ENCODE data around the gene UBTD2.

The UBTD2 gene

DNA sequence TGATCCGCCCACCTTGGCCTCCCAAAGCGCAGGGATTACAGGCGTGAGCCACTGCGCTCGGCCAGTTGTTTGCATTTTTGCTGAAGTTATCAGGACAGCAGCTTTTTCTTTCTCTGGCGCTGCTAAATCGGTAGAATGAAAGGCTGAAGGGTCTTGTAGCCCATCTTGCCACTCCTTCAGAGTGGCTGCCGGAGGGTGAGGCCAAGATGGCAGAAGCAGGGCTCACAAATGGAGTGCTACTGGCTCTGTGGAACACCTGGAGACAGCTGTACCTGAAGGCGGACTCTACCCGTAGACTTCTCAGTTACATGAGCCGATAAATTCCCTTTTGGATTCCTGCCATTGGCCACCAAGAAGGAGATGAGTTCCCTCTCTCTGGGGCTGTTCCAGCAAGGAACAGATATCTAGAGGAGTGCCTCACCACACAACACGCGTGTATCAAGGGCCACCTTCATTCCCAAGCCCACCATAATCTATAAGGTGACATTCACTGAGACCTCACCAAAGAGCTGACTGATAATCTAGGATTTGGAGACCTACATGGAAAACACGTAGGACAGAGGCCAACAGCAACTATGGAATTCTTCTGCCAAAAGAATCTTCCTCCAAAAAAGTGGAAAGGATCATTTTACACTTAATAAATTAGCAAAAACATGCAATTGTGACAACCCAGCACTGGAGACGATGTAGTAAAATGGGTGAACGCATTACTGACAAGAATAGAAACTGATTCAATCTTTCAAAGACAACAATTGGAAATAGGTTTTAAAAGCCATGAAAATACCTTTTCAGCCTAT is 117.3 kb downstream of the UBTD2 start:
- FAIRE-seq = no peak

DNA sequence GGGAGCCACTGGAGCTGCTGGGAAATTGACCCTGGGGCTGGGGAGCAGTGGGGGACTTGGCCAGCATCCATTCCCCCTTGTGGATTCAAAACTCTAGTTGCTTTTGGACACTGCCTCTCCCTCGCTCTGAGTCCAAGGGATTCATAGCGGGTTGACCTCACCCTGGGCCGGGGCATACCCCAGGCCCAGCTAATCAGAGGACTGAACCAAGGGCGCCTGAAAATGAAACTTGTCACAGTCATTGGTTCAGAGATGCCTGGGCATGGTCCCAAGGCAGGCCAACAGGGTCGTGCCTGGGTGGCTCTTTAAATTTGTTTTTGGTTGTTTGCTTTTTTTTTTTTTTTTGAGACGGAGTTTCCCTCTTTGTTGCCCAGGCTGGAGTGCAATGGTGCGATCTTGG is 118.1 kb downstream of the UBTD2 start:
- no peak for FAIRE-seq

GRCh38 chr5:172164769-172165212 is 118.8 kb downstream of the UBTD2 start:
- no peak for FAIRE-seq

DNA sequence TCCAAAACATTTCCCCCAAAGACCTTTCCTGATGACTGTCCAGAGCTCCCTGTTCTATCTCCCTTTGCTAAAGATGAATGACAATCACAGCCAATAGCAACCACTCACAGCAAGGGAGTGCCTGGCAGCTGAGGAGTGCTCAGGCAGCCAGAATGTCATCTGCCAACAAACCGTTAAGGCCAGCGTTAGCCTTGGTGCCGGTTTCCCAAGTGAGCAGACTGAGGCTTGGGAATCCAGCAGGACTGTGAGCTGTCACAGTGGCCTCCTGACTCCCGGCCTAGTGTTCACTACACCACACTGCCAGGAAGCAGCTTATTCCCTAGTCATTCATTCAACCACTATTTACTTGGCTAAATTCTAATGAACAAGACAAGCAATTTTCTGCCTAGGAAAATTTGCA is 120.2 kb downstream of the UBTD2 start:
- FAIRE-seq = no peak

DNA sequence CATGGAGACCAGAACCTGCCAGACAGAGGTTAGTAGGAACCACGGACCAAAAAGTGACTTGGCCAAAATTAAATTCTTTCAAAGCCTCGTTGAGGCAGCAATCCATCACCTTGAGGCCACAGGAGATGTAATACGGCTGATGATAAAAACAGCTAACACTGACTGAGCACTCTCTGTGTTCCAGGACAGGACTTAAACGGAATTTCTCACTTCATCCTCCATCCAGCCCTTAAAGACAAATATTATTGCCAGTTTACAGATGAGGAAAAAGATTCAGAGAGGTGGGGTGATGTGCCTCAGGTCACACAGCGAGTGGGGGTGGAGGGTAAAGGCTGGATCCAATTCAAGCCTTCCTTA is 120.6 kb downstream of the UBTD2 start:
- no peak for FAIRE-seq

DNA sequence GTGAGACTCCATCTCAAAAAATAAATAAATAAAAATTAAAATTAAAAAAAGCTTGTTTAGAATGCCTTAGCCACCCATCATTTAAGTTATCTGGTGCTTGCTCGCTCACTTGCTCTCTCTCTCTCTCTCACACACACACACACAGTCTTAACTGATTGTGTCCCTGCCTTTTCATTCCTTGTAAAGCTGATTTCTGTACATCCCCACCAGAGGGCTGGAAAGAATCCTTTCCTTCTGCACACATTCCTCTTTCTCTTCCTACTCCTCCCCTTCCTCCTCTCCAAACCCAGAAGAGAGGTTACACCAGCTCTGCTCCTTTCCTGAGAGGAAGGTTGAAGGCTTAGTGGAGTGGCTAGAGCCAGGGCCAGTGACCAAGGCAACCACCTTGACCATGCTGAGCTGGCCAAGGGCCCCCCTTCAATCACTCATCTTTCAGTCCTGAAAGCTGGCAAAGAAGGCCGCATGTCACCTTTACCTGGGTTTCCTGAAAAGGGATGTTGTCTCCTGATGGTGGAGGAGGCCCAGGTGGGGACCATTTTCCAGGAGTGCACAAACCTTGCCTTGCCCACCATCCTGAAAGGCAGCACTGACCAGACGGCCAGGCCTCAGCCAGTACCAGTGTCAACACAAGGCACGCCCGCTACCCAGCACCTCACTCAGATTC is 121.1 kb downstream of the UBTD2 start:
- no peak for FAIRE-seq

DNA sequence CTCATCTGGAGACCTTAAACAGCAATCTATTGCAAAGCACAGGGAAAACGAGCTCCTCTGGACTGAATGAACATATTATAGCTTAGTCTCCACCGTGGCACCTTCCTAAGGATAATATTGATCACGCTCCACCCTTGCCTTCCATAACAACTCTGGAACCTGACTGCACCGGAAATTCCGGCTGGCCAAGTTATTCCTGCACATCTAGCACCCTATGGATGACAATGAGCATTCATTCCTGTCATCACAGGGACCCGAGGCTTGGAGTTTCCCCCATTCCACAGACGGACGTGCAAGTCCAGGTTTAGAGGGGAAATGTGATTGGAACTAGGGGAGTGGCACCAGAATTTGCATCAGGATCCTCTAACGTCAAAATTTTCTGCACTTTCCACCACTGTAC is 123.1 kb downstream of the UBTD2 start:
- no peak for FAIRE-seq
